DOHH2 (cell line): ENCODE measurements around the gene PRKCH.

ENCODE experiments used
- H3F3A ChIP-seq: fragments of 200-600 bp; sonication (generic), shearing (Covaris generic); 2 replicates; pipeline ENCODE4 v1.6.0; 2016; ENCODE audit warnings: antibody characterized with exemption, mild to moderate bottlenecking; ENCODE audit not compliant: control insufficient read depth, insufficient read depth
- H3K27ac ChIP-seq: fragments of 200-600 bp; sonication (generic); 2 replicates; pipeline ENCODE4 v1.5.1; 2014; ENCODE audit warnings: low read depth, mild to moderate bottlenecking, low read length, moderate library complexity
- H3K27me3 ChIP-seq: fragments of 200-600 bp; sonication (generic); 2 replicates; pipeline ENCODE4 v1.6.1; 2014; ENCODE audit warnings: mild to moderate bottlenecking, low read length, mixed read lengths; ENCODE audit not compliant: control insufficient read depth
- H3K36me3 ChIP-seq: fragments of 200-600 bp; sonication (generic); 2 replicates; pipeline ENCODE4 v1.6.1; 2014; ENCODE audit warnings: mild to moderate bottlenecking, low read length, moderate library complexity, mixed read lengths; ENCODE audit not compliant: control insufficient read depth
- H3K4me1 ChIP-seq: fragments of 200-600 bp; sonication (generic); 2 replicates; pipeline ENCODE4 v1.6.1; 2014; ENCODE audit warnings: mild to moderate bottlenecking, low read length, mixed read lengths; ENCODE audit not compliant: control insufficient read depth
- H3K4me2 ChIP-seq: fragments of 200-600 bp; sonication (generic); 2 replicates; pipeline ENCODE4 v1.6.0; 2014; ENCODE audit warnings: mild to moderate bottlenecking, low read length, moderate library complexity
- H3K4me3 ChIP-seq: fragments of 200-600 bp; sonication (generic); 2 replicates; pipeline ENCODE4 v1.5.1; 2014; ENCODE audit warnings: mild to moderate bottlenecking, low read length, mixed read lengths
- H3K79me2 ChIP-seq: fragments of 200-600 bp; sonication (generic); 2 replicates; pipeline ENCODE4 v1.6.1; 2014; ENCODE audit warnings: mild to moderate bottlenecking, low read length, mixed read lengths; ENCODE audit not compliant: control insufficient read depth
- H3K9me2 ChIP-seq: fragments of 200-600 bp; sonication (generic); replicated peaks from 2 replicates; pipeline ENCODE4 v1.6.1; 2014; ENCODE audit warnings: mild to moderate bottlenecking, low read length, mixed read lengths; ENCODE audit not compliant: control insufficient read depth
- H3K9me3 ChIP-seq: fragments of 200-600 bp; sonication (generic); 2 replicates; pipeline ENCODE4 v1.6.1; 2014; ENCODE audit warnings: antibody characterized with exemption, low read length, mixed read lengths; ENCODE audit not compliant: control insufficient read depth, insufficient read depth
- H4K20me1 ChIP-seq: fragments of 200-600 bp; sonication (generic); 2 replicates; pipeline ENCODE4 v1.6.0; 2014; ENCODE audit warnings: low read depth, mild to moderate bottlenecking, antibody characterized with exemption, low read length, moderate library complexity; ENCODE audit not compliant: control insufficient read depth, insufficient read depth
- CTCF ChIP-seq: fragments of 200-600 bp; sonication (generic); IDR thresholded peaks from one replicate; pipeline ENCODE4 v1.5.1; 2014; ENCODE audit warnings: antibody characterized with exemption, mild to moderate bottlenecking, low read depth, low read length; ENCODE audit not compliant: poor library complexity, severe bottlenecking
- EZH2phosphoT487 ChIP-seq: fragments of 200-600 bp; sonication (generic); IDR thresholded peaks from 2 replicates; pipeline ENCODE4 v1.6.1; 2017; ENCODE audit warnings: borderline replicate concordance, mild to moderate bottlenecking, antibody characterized with exemption, low read length, moderate library complexity, mixed read lengths

Gene PRKCH

GRCh38 chr14:61466249-61466904 lies 145.0 kb downstream of the PRKCH start:
- H3K9me3 ChIP-seq: peaks cover 7% of the 10 kb centered on the region; the same call in 1 of the 2 replicates
- H3K27ac ChIP-seq: no peak overlapping the region
- no peaks in the 10 kb centered on the region for H3K9me2 ChIP-seq
- H3K27me3 ChIP-seq: no peaks in the 10 kb centered on the region
- H3K4me1 ChIP-seq: peaks cover 65% of the 10 kb centered on the region
- H3K4me3 ChIP-seq: no peak overlapping the region
- no peak overlapping the region for H3K4me2 ChIP-seq
- no peaks in the 10 kb centered on the region for H4K20me1 ChIP-seq
- 0 out of 2 replicates have a peak, but pooled peaks cover 2% of the 10 kb centered on the region for H3F3A ChIP-seq
- no peaks in the 10 kb centered on the region for H3K36me3 ChIP-seq
- TF ChIP-seq CTCF (no peak), EZH2phosphoT487 (no peak)
- no peaks in the 10 kb centered on the region for H3K79me2 ChIP-seq

GRCh38 chr14:61466905-61467280 lies 145.5 kb downstream of the PRKCH start:
- Histone ChIP-seq H3K27ac (no peak overlapping the region), H3K9me2 (no peaks in the 10 kb centered on the region), H3K27me3 (no peaks in the 10 kb centered on the region), H3K4me1 (peaks cover 65% of the 10 kb centered on the region), H3K79me2 (no peaks in the 10 kb centered on the region), H3K36me3 (no peaks in the 10 kb centered on the region), H3F3A (0 out of 2 replicates have a peak, but pooled peaks cover 2% of the 10 kb centered on the region), H3K4me3 (no peak overlapping the region), H4K20me1 (no peaks in the 10 kb centered on the region), H3K4me2 (no peak overlapping the region), H3K9me3 (peaks cover 7% of the 10 kb centered on the region; the same call in 1 of the 2 replicates)
- TF ChIP-seq CTCF: no peak
- TF ChIP-seq EZH2phosphoT487: no peak

GRCh38 chr14:61467296-61467695 lies 145.9 kb downstream of the PRKCH start:
- Histone ChIP-seq H3K9me3 (peaks cover 7% of the 10 kb centered on the region; the same call in 1 of the 2 replicates), H3K27me3 (no peaks in the 10 kb centered on the region), H3K4me3 (no peak overlapping the region), H3K79me2 (no peaks in the 10 kb centered on the region), H3K9me2 (no peaks in the 10 kb centered on the region), H3F3A (0 out of 2 replicates have a peak, but pooled peaks cover 2% of the 10 kb centered on the region), H3K4me2 (no peak overlapping the region), H3K36me3 (no peaks in the 10 kb centered on the region), H3K27ac (no peak overlapping the region), H3K4me1 (peaks cover 65% of the 10 kb centered on the region), H4K20me1 (no peaks in the 10 kb centered on the region)
- no peak for TF ChIP-seq CTCF
- TF ChIP-seq EZH2phosphoT487: no peak
